ENCODE measurements around the gene AQP12A. TPM values are rescaled to one million over a fixed set of nuclear protein-coding genes. Genes with fewer than 3 reads are reported as not detected.

AQP12A gene
- total RNA-seq, 2 donors from 2014 or later, result not detected

DNA sequence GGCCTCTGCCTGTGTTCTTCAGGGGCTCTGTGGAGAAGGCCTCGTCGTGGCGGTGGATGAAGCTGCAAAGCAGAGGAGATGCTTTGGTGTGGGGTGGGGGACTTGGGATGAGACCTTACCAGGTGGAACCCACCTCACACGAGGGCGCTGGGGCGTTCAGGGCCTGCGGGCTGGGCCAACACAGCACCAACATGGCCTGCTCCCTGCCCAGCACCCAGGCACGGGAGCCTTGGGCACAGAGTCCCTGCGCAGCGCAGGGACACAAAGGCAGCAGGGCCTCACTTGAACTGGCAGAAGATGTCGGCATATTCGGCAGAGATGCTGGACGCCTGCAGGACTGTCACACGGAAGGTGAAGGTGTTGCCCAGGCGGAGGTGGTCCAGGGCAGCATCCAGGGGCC is 53.8 kb downstream of the AQP12A start:
- WGBS, result 95% methylated on average over 15 of the region's 15 CpGs
- Histone ChIP-seq H3K27ac (no peak overlapping the region), H3K36me3 (no peaks in the 10 kb centered on the region), H3K9me3 (no peaks in the 10 kb centered on the region), H3K27me3 (replicated peaks; ENCODE audit: insufficient read depth) (no peaks in the 10 kb centered on the region), H3K4me3 (no peak overlapping the region), H3K4me1 (replicated peaks) (no peaks in the 10 kb centered on the region)
- TF ChIP-seq CTCF (IDR thresholded peaks at IDR 0.05) (no peak), POLR2AphosphoS5 (IDR thresholded peaks at IDR 0.05) (no peak), POLR2A (IDR thresholded peaks at IDR 0.05) (no peak)
- intact Hi-C loops (cut with DNase I), result no loop called here
- no peak for DNase-seq (ENCODE audit: low spot score)

DNA sequence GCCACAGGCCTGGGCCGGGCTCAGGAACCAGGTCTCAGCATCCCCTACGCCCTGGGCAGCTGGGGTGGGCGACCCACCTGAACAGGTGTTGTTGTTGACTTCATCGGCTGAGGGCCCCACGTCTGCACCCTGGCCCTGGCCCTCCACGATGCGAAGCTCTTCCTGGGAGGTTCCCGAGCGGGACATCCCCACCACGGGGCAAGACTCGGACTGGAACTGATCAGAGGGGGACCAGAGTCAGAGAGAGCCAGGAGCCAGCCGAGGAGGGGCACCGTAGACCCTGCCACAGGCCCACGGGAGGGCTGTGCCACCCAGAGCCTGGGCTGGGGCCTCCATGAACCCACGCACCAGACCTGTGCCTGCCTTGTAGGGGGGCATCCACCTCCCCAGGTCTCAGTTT is 54.3 kb downstream of the AQP12A start:
- intact Hi-C loops (cut with DNase I), result no loop called here
- WGBS, result 95% methylated on average over 15 of the region's 15 CpGs
- Histone ChIP-seq H3K9me3 (no peaks in the 10 kb centered on the region), H3K4me3 (no peak overlapping the region), H3K27ac (no peak overlapping the region), H3K4me1 (replicated peaks) (no peaks in the 10 kb centered on the region), H3K36me3 (no peaks in the 10 kb centered on the region), H3K27me3 (replicated peaks; ENCODE audit: insufficient read depth) (no peaks in the 10 kb centered on the region)
- no peak for TF ChIP-seq POLR2A (IDR thresholded peaks at IDR 0.05)
- TF ChIP-seq POLR2AphosphoS5 (IDR thresholded peaks at IDR 0.05), result no peak
- TF ChIP-seq CTCF (IDR thresholded peaks at IDR 0.05), result no peak
- no peak for DNase-seq (ENCODE audit: low spot score)

GRCh38 chr2:240746671-240747070 is 55.0 kb downstream of the AQP12A start:
- 96% methylated on average over 16 of the region's 16 CpGs for WGBS
- Histone ChIP-seq H3K27ac (no peak overlapping the region), H3K27me3 (replicated peaks; ENCODE audit: insufficient read depth) (no peaks in the 10 kb centered on the region), H3K4me1 (replicated peaks) (no peaks in the 10 kb centered on the region), H3K36me3 (no peaks in the 10 kb centered on the region), H3K4me3 (no peak overlapping the region), H3K9me3 (no peaks in the 10 kb centered on the region)
- intact Hi-C loops (cut with DNase I), result no loop called here
- no peak for DNase-seq (ENCODE audit: low spot score)
- TF ChIP-seq POLR2AphosphoS5 (IDR thresholded peaks at IDR 0.05) (no peak), POLR2A (IDR thresholded peaks at IDR 0.05) (no peak), CTCF (IDR thresholded peaks at IDR 0.05) (no peak)

- H3K9me3 ChIP-seq, result no peaks in the 10 kb centered on the region
- 95% methylated on average over 11 of the region's 11 CpGs for WGBS
- H3K27me3 ChIP-seq (replicated peaks; ENCODE audit: insufficient read depth), result no peaks in the 10 kb centered on the region
- no peak overlapping the region for H3K4me3 ChIP-seq
- H3K36me3 ChIP-seq, result no peaks in the 10 kb centered on the region
- TF ChIP-seq CTCF (IDR thresholded peaks at IDR 0.05) (no peak), POLR2A (IDR thresholded peaks at IDR 0.05) (no peak), POLR2AphosphoS5 (IDR thresholded peaks at IDR 0.05) (no peak)
- no peaks in the 10 kb centered on the region for H3K4me1 ChIP-seq (replicated peaks)
- H3K27ac ChIP-seq, result no peak overlapping the region
- no peak for DNase-seq (ENCODE audit: low spot score)
- intact Hi-C loops (cut with DNase I), result no loop called here
These were observed 55.6 kb downstream of the AQP12A start for GRCh38 chr2:240747256-240747655.

Small RNA genes within 50 kb of the gene (small RNA-seq; reads per million reads assigned to genes)
- gene AC011298.3, result 0 reads per million in 2 donors

Other genes starting within 250 kb of the AQP12A start
- 10 to 100 TPM; 22.7 to 31.4 TPM for gene ANKMY1, start 133.9 kb upstream of the AQP12A start, total RNA-seq
- 10 to 100 TPM; 18.4 to 18.6 TPM for gene DUSP28, start 131.5 kb upstream of the AQP12A start, total RNA-seq
- 10 to 100 TPM; 36.9 to 94.7 TPM for gene RNPEPL1, start 123.4 kb upstream of the AQP12A start, total RNA-seq
- 10 to 100 TPM; 25.5 to 68.4 TPM for gene CAPN10, start 105.1 kb upstream of the AQP12A start, total RNA-seq
- 1 to 10 TPM; 3.3 to 4.6 TPM for gene GPR35, start 66.4 kb upstream of the AQP12A start, total RNA-seq
- not detected for gene AQP12B, start 9.0 kb upstream of the AQP12A start, total RNA-seq
- 10 to 100 TPM; 18.9 to 55.8 TPM for gene KIF1A, start 128.4 kb downstream of the AQP12A start, total RNA-seq
- gene AGXT, start 177.0 kb downstream of the AQP12A start, total RNA-seq, result not detected
- 1 to 10 TPM; 1.1 to 3.5 TPM for gene MAB21L4, start 204.3 kb downstream of the AQP12A start, total RNA-seq
- under 1 TPM in 1 of 2 donors, not detected in 1; 0.23 TPM for gene CROCC2, start 214.5 kb downstream of the AQP12A start, total RNA-seq

Measured in prostate gland (tissue), 2 donors.